Cardiac fibroblast (primary cell): Measurements from ENCODE around the gene POLR3H.
A peak's percentile ranks its signal among the peaks of the same experiment; 100 is the strongest.
"Not testable (repeated sequence)": the region's sequence is repeated elsewhere in the genome, so short reads cannot be mapped to it uniquely, and the experiment has no call there.

Experiments used
- DNase-seq, 2 donors: peaks; one replicate each; pipeline versions ENCODE4 v3.0.0 to v3.0.0-alpha.2; 2010; ENCODE audit warnings: low read depth in 2 of 2
- H3K4me3 ChIP-seq, 2 donors: replicated peaks in 1 of 2; 1 replicate in 1 of 2; 2 replicates in 1 of 2; pipeline ENCODE4 v1.5.1; 2011; ENCODE audit warnings: low read depth in 2 of 2, low read length in 2 of 2, mild to moderate bottlenecking in 2 of 2, moderate library complexity in 1 of 2
- TF ChIP-seq, protein P1 (sequence below): IDR thresholded peaks from one replicate; pipeline ENCODE4 v1.5.1; 2011; ENCODE audit warnings: low read depth, mild to moderate bottlenecking, low read length, inconsistent platforms

Gene POLR3H

DNA sequence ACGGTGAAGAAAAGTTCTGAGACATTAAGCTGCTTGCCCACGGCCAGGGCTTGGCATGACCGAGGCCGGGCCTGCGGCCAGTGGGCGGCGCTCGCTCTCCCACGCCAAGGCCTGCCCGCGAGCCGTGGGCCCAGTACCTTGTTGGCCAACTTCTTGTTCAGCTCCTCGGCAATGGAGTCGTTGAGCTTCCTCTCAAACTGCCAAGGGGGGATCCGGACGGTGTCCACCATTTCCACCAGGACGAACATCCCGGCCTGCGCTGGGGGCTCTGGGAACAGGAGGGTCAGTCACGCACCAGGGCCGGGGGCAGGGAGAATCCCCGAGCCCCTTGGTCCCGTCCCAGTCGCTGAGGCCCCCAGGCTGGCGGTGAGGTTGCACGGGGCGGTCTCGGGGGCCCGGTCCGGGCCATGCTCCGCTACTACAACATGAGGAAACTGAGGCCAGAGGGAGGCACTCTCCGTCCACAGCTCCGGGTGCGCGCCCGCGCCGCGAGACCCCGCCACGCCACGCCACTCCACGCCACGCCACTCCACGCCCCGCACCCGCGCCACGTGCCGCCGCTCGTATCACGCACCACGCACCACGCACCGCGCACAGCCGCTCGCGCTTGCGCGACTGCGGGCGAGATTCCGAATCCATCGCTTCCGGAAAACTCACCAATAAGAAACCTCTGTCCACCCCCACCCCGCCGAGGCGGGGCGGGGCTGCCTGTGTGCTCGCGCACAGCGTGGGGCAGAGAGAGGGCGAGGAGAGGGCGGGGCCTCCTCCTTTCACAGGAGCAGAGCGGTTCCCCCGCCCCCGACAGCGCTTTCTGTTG lies at the start of gene POLR3H:
Gene POLR3H (minus strand): TSS at position 617 of the 817 bp plus-strand sequence. CDS start 369 bp downstream, at position 248.
- TF ChIP-seq, protein P1, sequence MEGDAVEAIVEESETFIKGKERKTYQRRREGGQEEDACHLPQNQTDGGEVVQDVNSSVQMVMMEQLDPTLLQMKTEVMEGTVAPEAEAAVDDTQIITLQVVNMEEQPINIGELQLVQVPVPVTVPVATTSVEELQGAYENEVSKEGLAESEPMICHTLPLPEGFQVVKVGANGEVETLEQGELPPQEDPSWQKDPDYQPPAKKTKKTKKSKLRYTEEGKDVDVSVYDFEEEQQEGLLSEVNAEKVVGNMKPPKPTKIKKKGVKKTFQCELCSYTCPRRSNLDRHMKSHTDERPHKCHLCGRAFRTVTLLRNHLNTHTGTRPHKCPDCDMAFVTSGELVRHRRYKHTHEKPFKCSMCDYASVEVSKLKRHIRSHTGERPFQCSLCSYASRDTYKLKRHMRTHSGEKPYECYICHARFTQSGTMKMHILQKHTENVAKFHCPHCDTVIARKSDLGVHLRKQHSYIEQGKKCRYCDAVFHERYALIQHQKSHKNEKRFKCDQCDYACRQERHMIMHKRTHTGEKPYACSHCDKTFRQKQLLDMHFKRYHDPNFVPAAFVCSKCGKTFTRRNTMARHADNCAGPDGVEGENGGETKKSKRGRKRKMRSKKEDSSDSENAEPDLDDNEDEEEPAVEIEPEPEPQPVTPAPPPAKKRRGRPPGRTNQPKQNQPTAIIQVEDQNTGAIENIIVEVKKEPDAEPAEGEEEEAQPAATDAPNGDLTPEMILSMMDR = peak; percentile 44
- DNase-seq = peak; percentile 97 to 98
- H3K4me3 ChIP-seq = peak within 1 kb of the TSS; percentile 93 to 96

- not testable (repeated sequence) for DNase-seq, H3K4me3 ChIP-seq
Observed at GRCh38 chr22:41593336-41593960, 49.2 kb upstream of the POLR3H start.

DNA sequence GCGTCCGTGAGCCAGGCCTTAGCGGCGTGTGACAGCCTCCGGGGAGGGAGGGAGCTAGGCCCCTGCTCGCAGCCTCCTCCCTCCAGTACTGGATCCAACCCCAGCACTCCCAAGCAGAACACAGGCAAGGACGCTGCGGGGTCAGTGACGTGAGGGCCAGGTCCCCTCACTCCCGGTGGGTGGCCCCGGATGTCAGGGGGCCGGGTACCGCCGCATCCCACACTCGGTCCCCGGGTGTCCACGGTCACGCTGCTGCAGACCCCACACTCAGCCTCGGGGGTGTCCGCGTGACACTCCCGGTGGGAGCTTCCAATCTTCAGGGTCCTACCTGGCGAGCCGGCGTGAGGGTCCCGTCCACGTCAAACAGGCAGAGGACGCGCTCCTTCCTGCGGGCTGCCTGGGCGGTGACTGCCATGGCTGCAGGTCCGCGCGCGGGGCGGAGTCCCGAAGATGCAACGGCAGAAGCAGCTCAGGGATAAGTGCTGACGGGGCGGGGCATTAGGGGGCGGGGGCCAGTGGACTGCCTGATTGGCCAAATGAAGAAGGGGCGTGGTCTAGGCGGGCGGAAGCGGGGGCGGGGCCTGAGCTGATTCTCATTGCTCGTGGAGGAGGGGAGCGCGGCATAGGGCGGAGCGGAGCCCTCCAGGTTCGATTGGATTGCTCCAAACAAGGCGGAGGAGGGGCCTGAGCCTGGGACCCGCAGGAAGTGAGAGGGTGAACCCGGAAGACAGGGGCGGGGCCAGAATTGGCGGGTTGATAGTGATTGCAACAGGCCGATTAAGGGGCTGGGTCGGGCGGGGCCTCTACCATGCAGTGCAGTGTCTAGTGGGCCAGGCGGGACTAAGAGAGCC lies 45.3 kb upstream of the POLR3H start, which contains the start of gene PMM1:
Gene PMM1 (minus strand): TSS at position 450 of the 851 bp plus-strand sequence. CDS start 35 bp downstream, at position 415.
- H3K4me3 ChIP-seq = peak within 1 kb of the TSS; percentile 94 to 96
- DNase-seq = peak; percentile 100
- TF ChIP-seq, protein P1 = no peak

GRCh38 chr22:41587347-41587723 lies 43.1 kb upstream of the POLR3H start:
- no peak for DNase-seq
- no peak overlapping the region for H3K4me3 ChIP-seq
- TF ChIP-seq, protein P1 = no peak

DNA sequence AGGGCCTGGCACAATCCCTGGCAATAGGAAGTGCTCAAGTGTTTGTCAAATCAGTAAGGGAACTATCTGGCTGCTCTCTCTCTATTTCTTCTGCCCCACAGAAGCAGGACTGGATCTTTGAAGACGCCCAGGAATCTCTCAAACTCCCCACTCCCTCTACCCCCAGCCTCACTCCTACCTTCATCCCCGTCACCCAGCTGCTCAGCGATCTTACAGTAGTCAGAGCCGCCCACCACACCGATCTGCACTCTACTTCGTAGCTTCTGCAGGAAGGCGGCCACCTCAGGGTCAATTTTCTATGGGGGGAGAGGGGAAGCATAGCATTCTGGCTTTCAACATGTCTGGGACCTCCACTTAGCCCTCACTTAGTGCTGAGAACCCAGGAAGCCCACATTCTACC lies 41.6 kb upstream of the POLR3H start:
- no peak for DNase-seq
- TF ChIP-seq, protein P1 = no peak

GRCh38 chr22:41584881-41585280 lies 40.6 kb upstream of the POLR3H start:
- TF ChIP-seq, protein P1 = no peak
- no peak overlapping the region for H3K4me3 ChIP-seq

More for the DNA sequence above, 41.6 kb upstream of the POLR3H start:
- H3K4me3 ChIP-seq = no peak overlapping the region

More at GRCh38 chr22:41584881-41585280, 40.6 kb upstream of the POLR3H start:
- no peak for DNase-seq
